ENCODE measurements around the gene GBP2. TPM values are rescaled to one million over a fixed set of nuclear protein-coding genes. Genes with fewer than 3 reads are reported as not detected.
A peak's percentile ranks its signal among the peaks of the same experiment; 100 is the strongest.

Gene GBP2
- total RNA-seq, 1 experiment from 2014 or later: 35.3 TPM

GRCh38 chr1:89065079-89065868 is 60.6 kb downstream of the GBP2 start, which contains the start of gene GBP1:
GBP1 (minus strand) TSS chr1:89065208; CDS start chr1:89063234, 1,974 bp downstream.
- DNase-seq (ENCODE audit: low read depth): peak; percentile 79

- DNase-seq (ENCODE audit: low read depth): no peak
These were observed 61.3 kb downstream of the GBP2 start for GRCh38 chr1:89064632-89065031.

GRCh38 chr1:89063094-89063493 is 62.8 kb downstream of the GBP2 start:
- no peak for DNase-seq (ENCODE audit: low read depth)

- DNase-seq (ENCODE audit: low read depth): peak; percentile 53
These were observed 65.8 kb downstream of the GBP2 start for GRCh38 chr1:89060091-89060490.

Other genes starting within 250 kb of the GBP2 start
- gene GTF2B, start 234.5 kb downstream of the GBP2 start, total RNA-seq (2014; rRNA removed): 36.1 and 44.9 TPM in 2 replicates
- gene KYAT3, start 133.5 kb downstream of the GBP2 start, total RNA-seq (2014; rRNA removed): 24.1 and 29.4 TPM in 2 replicates
- gene RBMXL1, start 133.5 kb downstream of the GBP2 start, total RNA-seq (2014; rRNA removed): 6.4 and 7.7 TPM in 2 replicates
- gene GBP3, start 103.2 kb downstream of the GBP2 start, total RNA-seq (2014; rRNA removed): 67.6 and 72.9 TPM in 2 replicates
- 34.9 and 37.7 TPM in 2 replicates for gene GBP1, start 60.9 kb downstream of the GBP2 start, total RNA-seq (2014; rRNA removed)
- gene GBP7, start 49.9 kb upstream of the GBP2 start, total RNA-seq (2014; rRNA removed): not detected in 2 replicates
- not detected in 2 replicates for gene GBP4, start 72.8 kb upstream of the GBP2 start, total RNA-seq (2014; rRNA removed)
- 0.13 and 0.40 TPM in 2 replicates for gene GBP5, start 146.7 kb upstream of the GBP2 start, total RNA-seq (2014; rRNA removed)
- gene GBP6, start 237.9 kb upstream of the GBP2 start, total RNA-seq (2014; rRNA removed): not detected in 2 replicates